ENCODE data around the gene SUN1.

DNA sequence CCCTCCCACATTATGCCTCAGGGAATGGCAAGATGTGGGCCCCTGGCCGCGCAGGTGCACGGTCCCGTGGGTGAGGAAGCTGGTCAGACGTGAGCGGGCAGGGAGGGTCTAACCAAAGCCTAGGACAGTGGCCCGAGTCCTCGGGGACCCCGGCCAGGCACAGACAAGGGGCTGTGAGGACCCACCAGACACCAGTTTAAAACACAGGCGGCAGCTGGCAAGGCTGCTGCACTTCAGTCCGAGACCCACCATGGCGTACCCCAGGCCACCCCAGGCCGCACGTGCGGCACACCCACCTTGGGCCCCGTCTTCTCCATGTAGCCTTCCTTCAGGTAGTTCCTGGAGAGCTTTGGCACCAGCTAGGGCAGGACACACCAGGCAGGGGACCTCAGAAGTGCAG lies 67.5 kb downstream of the SUN1 start:
- TF ChIP-seq, protein P1, sequence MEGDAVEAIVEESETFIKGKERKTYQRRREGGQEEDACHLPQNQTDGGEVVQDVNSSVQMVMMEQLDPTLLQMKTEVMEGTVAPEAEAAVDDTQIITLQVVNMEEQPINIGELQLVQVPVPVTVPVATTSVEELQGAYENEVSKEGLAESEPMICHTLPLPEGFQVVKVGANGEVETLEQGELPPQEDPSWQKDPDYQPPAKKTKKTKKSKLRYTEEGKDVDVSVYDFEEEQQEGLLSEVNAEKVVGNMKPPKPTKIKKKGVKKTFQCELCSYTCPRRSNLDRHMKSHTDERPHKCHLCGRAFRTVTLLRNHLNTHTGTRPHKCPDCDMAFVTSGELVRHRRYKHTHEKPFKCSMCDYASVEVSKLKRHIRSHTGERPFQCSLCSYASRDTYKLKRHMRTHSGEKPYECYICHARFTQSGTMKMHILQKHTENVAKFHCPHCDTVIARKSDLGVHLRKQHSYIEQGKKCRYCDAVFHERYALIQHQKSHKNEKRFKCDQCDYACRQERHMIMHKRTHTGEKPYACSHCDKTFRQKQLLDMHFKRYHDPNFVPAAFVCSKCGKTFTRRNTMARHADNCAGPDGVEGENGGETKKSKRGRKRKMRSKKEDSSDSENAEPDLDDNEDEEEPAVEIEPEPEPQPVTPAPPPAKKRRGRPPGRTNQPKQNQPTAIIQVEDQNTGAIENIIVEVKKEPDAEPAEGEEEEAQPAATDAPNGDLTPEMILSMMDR (IDR thresholded peaks at IDR 0.05; ENCODE audit: low read depth, low read length, missing input control): no peak
- TF ChIP-seq JUND (IDR thresholded peaks at IDR 0.05): no peak
- TF ChIP-seq FOXA1 (IDR thresholded peaks at IDR 0.05): no peak
- TF ChIP-seq YY1 (IDR thresholded peaks at IDR 0.05): no peak
- no peak for TF ChIP-seq GABPA (IDR thresholded peaks at IDR 0.05 in 1 of 2, conservative IDR thresholded peaks at IDR 0.05 in 1 of 2)
